Neuronal stem cell (in vitro differentiated cells): ENCODE measurements around the gene MTUS2.

Source experiments
- DNase-seq: peaks from one replicate; pipeline ENCODE4 v3.0.0-alpha.2; 2013; ENCODE audit warnings: low spot score
- H2AFZ ChIP-seq: one replicate; pipeline ENCODE4 v1.6.1; 2013; ENCODE audit warnings: mild to moderate bottlenecking, low read length, inconsistent platforms
- H2AK5ac ChIP-seq: 2 replicates; pipeline ENCODE4 v1.6.1; 2013; ENCODE audit warnings: low read depth, mild to moderate bottlenecking, inconsistent platforms, low read length, moderate library complexity, mixed read lengths
- H2BK120ac ChIP-seq: 2 replicates; pipeline ENCODE4 v1.6.1; 2013; ENCODE audit warnings: low read depth, mild to moderate bottlenecking, inconsistent platforms, low read length, moderate library complexity, mixed read lengths
- H2BK12ac ChIP-seq: one replicate; pipeline ENCODE4 v1.6.1; 2013; ENCODE audit warnings: low read length, inconsistent platforms
- H2BK15ac ChIP-seq: 2 replicates; pipeline ENCODE4 v1.6.1; 2013; ENCODE audit warnings: mild to moderate bottlenecking, low read length, inconsistent platforms, mixed read lengths
- H2BK5ac ChIP-seq: one replicate; pipeline ENCODE4 v1.6.1; 2013; ENCODE audit warnings: inconsistent platforms, mild to moderate bottlenecking, low read length, moderate library complexity
- H3K14ac ChIP-seq: one replicate; pipeline ENCODE4 v1.6.1; 2013; ENCODE audit warnings: low read length, inconsistent platforms
- H3K18ac ChIP-seq: 2 replicates; pipeline ENCODE4 v1.6.1; 2013; ENCODE audit warnings: low read length, inconsistent platforms
- H3K23ac ChIP-seq: 2 replicates; pipeline ENCODE4 v1.6.1; 2013; ENCODE audit warnings: low read depth, mild to moderate bottlenecking, mixed read lengths, low read length, inconsistent platforms; ENCODE audit not compliant: poor library complexity
- H3K27ac ChIP-seq: replicated peaks from 3 replicates; pipeline ENCODE4 v1.5.1; 2013; ENCODE audit warnings: low read length, inconsistent platforms
- H3K27me3 ChIP-seq, 3 experiments: 2 replicates each; pipeline ENCODE4 v1.6.1; 2013; ENCODE audit warnings: low read length in 3 of 3, mild to moderate bottlenecking in 2 of 3, inconsistent platforms in 1 of 3, low read depth in 1 of 3, mixed read lengths in 1 of 3, moderate library complexity in 1 of 3; ENCODE audit not compliant: control insufficient read depth in 3 of 3, insufficient read depth in 3 of 3
- H3K36me3 ChIP-seq, 2 donors: replicated peaks in 1 of 2; 2 replicates each; pipeline ENCODE4 v1.6.1; 2013; ENCODE audit warnings: low read length in 2 of 2; ENCODE audit not compliant: control insufficient read depth in 2 of 2, insufficient read depth in 2 of 2
- H3K4ac ChIP-seq: 2 replicates; pipeline ENCODE4 v1.6.1; 2013; ENCODE audit warnings: inconsistent platforms, mild to moderate bottlenecking, low read length, moderate library complexity
- H3K4me1 ChIP-seq, 2 donors: 1 replicate in 1 of 2; 2 replicates in 1 of 2; pipeline ENCODE4 v1.6.1; 2013; ENCODE audit warnings: low read length in 2 of 2, low read depth in 1 of 2; ENCODE audit not compliant: control insufficient read depth in 2 of 2, insufficient read depth in 1 of 2
- H3K4me2 ChIP-seq: one replicate; pipeline ENCODE4 v1.6.1; 2013; ENCODE audit warnings: mild to moderate bottlenecking, low read length, inconsistent platforms; ENCODE audit not compliant: insufficient read depth, poor library complexity, severe bottlenecking
- H3K4me3 ChIP-seq, 2 donors: 2 replicates each; pipeline ENCODE4 v1.5.1; 2013; ENCODE audit warnings: low read length in 2 of 2, mild to moderate bottlenecking in 2 of 2, inconsistent platforms in 1 of 2, moderate library complexity in 1 of 2
- H3K79me1 ChIP-seq: one replicate; pipeline ENCODE4 v1.6.1; 2013; ENCODE audit warnings: low read depth, mild to moderate bottlenecking, inconsistent platforms, low read length, moderate library complexity
- H3K9ac ChIP-seq: one replicate; pipeline ENCODE4 v1.6.1; 2013; ENCODE audit warnings: mild to moderate bottlenecking, low read depth, low read length, inconsistent platforms; ENCODE audit not compliant: poor library complexity
- H3K9me3 ChIP-seq, 2 donors: replicated peaks in 1 of 2; 2 replicates each; pipeline versions ENCODE3 to v1.6.1; 2013; ENCODE audit warnings: low read length in 2 of 2, mild to moderate bottlenecking in 2 of 2, inconsistent platforms in 1 of 2, low read depth in 1 of 2, mixed read lengths in 1 of 2, moderate library complexity in 1 of 2; ENCODE audit not compliant: control insufficient read depth in 2 of 2, insufficient read depth in 1 of 2
- H4K8ac ChIP-seq: one replicate; pipeline ENCODE4 v1.6.1; 2013; ENCODE audit warnings: low read depth, mild to moderate bottlenecking, inconsistent platforms, low read length, moderate library complexity
- H4K91ac ChIP-seq: one replicate; pipeline ENCODE4 v1.6.1; 2013; ENCODE audit warnings: low read length, low read depth, mild to moderate bottlenecking, inconsistent platforms; ENCODE audit not compliant: poor library complexity
- WGBS, 2 donors: extraction: QIAGEN DNeasy Blood & Tissue Kit; methylation state at CpG; one replicate each; pipeline ENCODE4 v1.1.7; 2013; ENCODE audit warnings: missing lambda C conversion rate in 2 of 2, mixed read lengths in 1 of 2; ENCODE audit not compliant: insufficient read length in 2 of 2, insufficient replicate concordance in 1 of 2; ENCODE audit errors: extremely low coverage in 2 of 2; 5-methylcytosine and 5-hydroxymethylcytosine counted together

Gene MTUS2

GRCh38 chr13:29494520-29494919, 674.4 kb downstream of the MTUS2 start:
- Histone ChIP-seq H2BK5ac (no peak overlapping the region), H3K36me3 (no peaks in the 10 kb centered on the region), H4K8ac (no peak overlapping the region), H3K4ac (no peak overlapping the region), H2AK5ac (no peak overlapping the region), H3K23ac (no peak overlapping the region), H3K14ac (no peak overlapping the region), H2BK12ac (no peak overlapping the region), H3K27me3 (peaks cover 0 to 5% (median 2%) of the 10 kb centered on the region in 3 experiments), H2AFZ (no peak overlapping the region), H3K9me3 (peaks cover 0 to 3% of the 10 kb centered on the region in 2 donors), H4K91ac (no peak overlapping the region), H3K79me1 (no peaks in the 10 kb centered on the region), H3K27ac (no peak overlapping the region), H3K4me1 (peaks cover 10 to 11% of the 10 kb centered on the region in 2 donors), H3K4me3 (no peak overlapping the region), H2BK120ac (no peak overlapping the region), H3K4me2 (no peak overlapping the region), H3K9ac (no peak overlapping the region), H3K18ac (no peak overlapping the region), H2BK15ac (no peak overlapping the region)
- no peak for DNase-seq
- no CpG with 5 or more reads among the region's 8 CpGs for WGBS, 2 donors

- H3K4me1 ChIP-seq: peaks cover 10 to 11% of the 10 kb centered on the region in 2 donors
- H3K4me2 ChIP-seq: no peak overlapping the region
- no peak overlapping the region for H2AK5ac ChIP-seq
- peak overlapping the region; percentile 30 for H2BK12ac ChIP-seq
- no CpG with 5 or more reads among the region's 9 CpGs for WGBS, 2 donors
- no peak overlapping the region for H3K9ac ChIP-seq
- H3K27me3 ChIP-seq: peaks cover 0 to 5% (median 2%) of the 10 kb centered on the region in 3 experiments
- H3K18ac ChIP-seq: peak overlapping the region; percentile 66
- H3K14ac ChIP-seq: peak overlapping the region; percentile 6
- no peak overlapping the region for H3K23ac ChIP-seq
- no peak overlapping the region for H3K4ac ChIP-seq
- peaks cover 0 to 3% of the 10 kb centered on the region in 2 donors for H3K9me3 ChIP-seq
- peak overlapping the region; percentile 83 for H2AFZ ChIP-seq
- peak overlapping the region; percentile 7 for H2BK120ac ChIP-seq
- no peak overlapping the region for H3K27ac ChIP-seq
- H4K91ac ChIP-seq: no peak overlapping the region
- H2BK5ac ChIP-seq: no peak overlapping the region
- DNase-seq: no peak
- no peak overlapping the region for H4K8ac ChIP-seq
- H3K4me3 ChIP-seq: no peak overlapping the region
- H3K36me3 ChIP-seq: no peaks in the 10 kb centered on the region
- H3K79me1 ChIP-seq: no peaks in the 10 kb centered on the region
- no peak overlapping the region for H2BK15ac ChIP-seq
Observed at GRCh38 chr13:29496241-29496712, 676.1 kb downstream of the MTUS2 start.

- no peak overlapping the region for H3K27ac ChIP-seq
- H4K91ac ChIP-seq: no peak overlapping the region
- no peak overlapping the region for H2BK120ac ChIP-seq
- H2AFZ ChIP-seq: peak overlapping the region; percentile 83
- H2BK15ac ChIP-seq: no peak overlapping the region
- H3K4me2 ChIP-seq: no peak overlapping the region
- H3K9ac ChIP-seq: no peak overlapping the region
- H3K27me3 ChIP-seq: peaks cover 0 to 5% (median 0%) of the 10 kb centered on the region in 3 experiments
- H4K8ac ChIP-seq: no peak overlapping the region
- no peaks in the 10 kb centered on the region for H3K36me3 ChIP-seq
- no peak overlapping the region for H3K14ac ChIP-seq
- no peak overlapping the region for H2BK5ac ChIP-seq
- no peak overlapping the region for H2BK12ac ChIP-seq
- H3K18ac ChIP-seq: no peak overlapping the region
- DNase-seq: no peak
- no peak overlapping the region for H2AK5ac ChIP-seq
- peaks cover 0 to under 1% of the 10 kb centered on the region in 2 donors for H3K9me3 ChIP-seq
- no peaks in the 10 kb centered on the region for H3K79me1 ChIP-seq
- no peak overlapping the region for H3K23ac ChIP-seq
- H3K4me3 ChIP-seq: peak overlapping the region in 1 of 2 donors; percentile 9
- WGBS, 2 donors: no CpG with 5 or more reads among the region's 15 CpGs
- peaks cover 10 to 11% of the 10 kb centered on the region in 2 donors for H3K4me1 ChIP-seq
- H3K4ac ChIP-seq: no peak overlapping the region
Observed at GRCh38 chr13:29497137-29497654, 677.1 kb downstream of the MTUS2 start.

GRCh38 chr13:29498426-29499040, 678.4 kb downstream of the MTUS2 start:
- no peak overlapping the region for H3K4me3 ChIP-seq

More at GRCh38 chr13:29498426-29499040, 678.4 kb downstream of the MTUS2 start:
- H3K4me2 ChIP-seq: no peak overlapping the region
- no peak overlapping the region for H4K91ac ChIP-seq
- H4K8ac ChIP-seq: no peak overlapping the region
- H3K27me3 ChIP-seq: peaks cover 0 to 5% (median 0%) of the 10 kb centered on the region in 3 experiments
- peak overlapping the region; percentile 8 for H2BK5ac ChIP-seq
- H3K9ac ChIP-seq: no peak overlapping the region
- H3K4ac ChIP-seq: no peak overlapping the region
- H3K36me3 ChIP-seq: no peaks in the 10 kb centered on the region
- no peak overlapping the region for H2AFZ ChIP-seq
- H2BK120ac ChIP-seq: no peak overlapping the region
- no peak overlapping the region for H2BK15ac ChIP-seq
- DNase-seq: no peak
- H3K9me3 ChIP-seq: no peaks in the 10 kb centered on the region
- H2BK12ac ChIP-seq: no peak overlapping the region
- H3K79me1 ChIP-seq: no peaks in the 10 kb centered on the region
- peaks cover 11% of the 10 kb centered on the region in 2 donors for H3K4me1 ChIP-seq
- H3K23ac ChIP-seq: no peak overlapping the region
- H2AK5ac ChIP-seq: peak overlapping the region; percentile 11
- H3K27ac ChIP-seq: no peak overlapping the region
- peak overlapping the region; percentile 67 for H3K18ac ChIP-seq
- no CpG with 5 or more reads among the region's 13 CpGs for WGBS, 2 donors
- H3K14ac ChIP-seq: no peak overlapping the region
